Esophagus (tissue), 2 donors: ENCODE results near the gene FOXL2. TPM values are rescaled to one million over a fixed set of nuclear protein-coding genes. Genes with fewer than 3 reads are reported as not detected.

Experiments used
- H3K27ac ChIP-seq, 2 donors: one replicate each; pipeline ENCODE4 v1.5.1; 2013; ENCODE audit warnings: low read depth in 2 of 2, mild to moderate bottlenecking in 2 of 2, inconsistent platforms in 1 of 2, low read length in 1 of 2, moderate library complexity in 1 of 2
- H3K27me3 ChIP-seq, 2 donors: one replicate each; pipeline ENCODE4 v1.6.1; 2013; ENCODE audit warnings: low read length in 2 of 2, control low read depth in 1 of 2, mild to moderate bottlenecking in 1 of 2; ENCODE audit not compliant: insufficient read depth in 2 of 2, control insufficient read depth in 1 of 2
- H3K36me3 ChIP-seq, 2 donors: one replicate each; pipeline ENCODE4 v1.6.1; 2013; ENCODE audit warnings: low read length in 1 of 2; ENCODE audit not compliant: control insufficient read depth in 2 of 2, insufficient read depth in 2 of 2
- H3K4me1 ChIP-seq, 2 donors: one replicate each; pipeline ENCODE4 v1.6.1; 2013; ENCODE audit warnings: low read length in 1 of 2; ENCODE audit not compliant: control insufficient read depth in 2 of 2, insufficient read depth in 2 of 2
- H3K4me3 ChIP-seq, 2 donors: one replicate each; pipeline ENCODE4 v1.5.1; 2013; ENCODE audit warnings: low read length in 2 of 2, mild to moderate bottlenecking in 2 of 2, low read depth in 1 of 2, moderate library complexity in 1 of 2
- H3K9me3 ChIP-seq, 2 donors: one replicate each; pipeline ENCODE4 v1.6.1; 2013; ENCODE audit warnings: mild to moderate bottlenecking in 2 of 2, low read depth in 1 of 2, low read length in 1 of 2, moderate library complexity in 1 of 2; ENCODE audit not compliant: control insufficient read depth in 2 of 2, insufficient read depth in 1 of 2
- WGBS, 2 donors: extraction: QIAGEN DNeasy Blood & Tissue Kit; methylation state at CpG; one replicate each; pipeline ENCODE4 v1.1.7; 2013; 5-methylcytosine and 5-hydroxymethylcytosine counted together
- polyA plus RNA-seq, 2 donors: library from polyadenylated mRNA; stranded (reverse); fragments of 200-250 nt; gene quantifications; one replicate each; pipeline ENCODE4 v1.2.3, GENCODE V29; 2013
- donor health status: healthy with polysubstance abuse.
- donor health status: Bipolar disorder and iron deficiency.

The FOXL2 gene
- polyA plus RNA-seq, 2 donors = 0.04 TPM; not detected in 1

DNA sequence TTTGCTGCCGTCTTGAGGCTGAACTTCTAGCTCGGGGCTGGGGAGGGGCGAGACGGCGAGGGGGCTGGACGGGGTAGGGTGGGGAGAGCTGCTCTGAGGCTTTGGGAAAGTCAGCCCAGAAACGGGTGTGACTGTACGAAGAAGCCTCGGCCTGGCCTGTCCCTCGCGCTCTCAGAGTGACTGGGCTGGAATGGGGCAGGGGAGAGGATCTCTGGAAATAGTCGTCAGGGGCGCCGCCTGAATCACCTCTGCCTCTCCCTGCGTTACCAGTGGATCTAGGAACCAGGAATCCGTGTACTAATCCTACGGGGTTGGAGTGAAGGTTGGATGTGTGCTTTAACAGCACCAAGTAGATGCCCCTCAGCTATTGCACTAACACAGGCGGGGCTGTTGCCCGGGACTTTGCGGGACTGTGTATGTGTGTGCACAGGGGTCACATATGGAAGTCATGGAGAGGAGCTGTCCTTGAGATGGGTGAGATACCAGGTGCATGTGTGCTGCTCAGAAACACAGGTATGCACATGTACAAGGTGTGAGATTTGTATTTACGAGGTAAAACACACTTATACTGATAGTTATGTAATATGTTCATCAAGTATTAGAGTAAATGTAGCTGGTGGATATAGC lies 671 bp upstream of the FOXL2 start:
- peaks cover 14 to 24% of the 10 kb centered on the region in 2 donors for H3K4me1 ChIP-seq
- H3K4me3 ChIP-seq = peak overlapping the region in 1 of 2 donors; percentile 53
- no peak overlapping the region for H3K27ac ChIP-seq
- 31 to 33% methylated on average over 21 of the region's 21 CpGs for WGBS, 2 donors
- H3K36me3 ChIP-seq = no peaks in the 10 kb centered on the region
- no peaks in the 10 kb centered on the region for H3K9me3 ChIP-seq
- H3K27me3 ChIP-seq = peaks cover 2 to 48% of the 10 kb centered on the region in 2 donors

DNA sequence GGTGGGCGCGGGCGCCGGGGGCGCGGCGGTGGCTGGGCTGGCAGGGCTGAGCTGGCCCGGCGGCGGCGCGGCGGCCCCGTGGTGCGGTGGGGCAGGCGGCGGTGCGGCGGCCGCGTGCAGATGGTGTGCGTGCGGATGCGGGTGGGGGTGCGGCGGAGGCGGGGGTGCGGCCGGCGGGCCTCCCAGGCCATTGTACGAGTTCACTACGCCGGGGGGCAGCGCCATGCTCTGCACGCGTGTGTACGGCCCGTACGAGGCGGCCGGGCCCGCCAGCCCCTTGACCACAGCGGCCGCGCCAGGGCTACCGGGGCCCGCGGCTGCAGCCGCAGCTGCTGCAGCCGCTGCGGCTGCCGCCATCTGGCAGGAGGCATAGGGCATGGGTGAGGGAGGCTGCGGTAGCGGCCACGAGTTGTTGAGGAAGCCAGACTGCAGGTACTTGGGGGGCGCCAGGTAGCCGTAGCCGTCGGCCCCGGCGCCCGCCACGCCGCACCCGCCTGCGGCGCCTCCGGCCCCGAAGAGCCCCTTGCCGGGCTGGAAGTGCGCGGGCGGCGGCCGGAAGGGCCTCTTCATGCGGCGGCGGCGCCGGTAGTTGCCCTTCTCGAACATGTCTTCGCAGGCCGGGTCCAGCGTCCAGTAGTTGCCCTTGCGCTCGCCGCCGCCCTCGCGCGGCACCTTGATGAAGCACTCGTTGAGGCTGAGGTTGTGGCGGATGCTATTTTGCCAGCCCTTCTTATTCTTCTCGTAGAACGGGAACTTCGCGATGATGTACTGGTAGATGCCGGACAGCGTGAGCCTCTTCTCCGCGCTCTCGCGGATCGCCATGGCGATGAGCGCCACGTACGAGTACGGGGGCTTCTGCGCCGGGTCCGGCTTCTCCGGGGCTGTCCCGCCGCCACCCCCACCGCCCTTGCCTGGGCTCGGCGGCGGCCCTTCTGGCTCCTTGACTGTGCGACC lies 951 bp downstream of the FOXL2 start:
- H3K4me1 ChIP-seq = peaks cover 14 to 24% of the 10 kb centered on the region in 2 donors
- WGBS, 2 donors = 2% methylated on average over 103 to 120 of the region's 120 CpGs

DNA sequence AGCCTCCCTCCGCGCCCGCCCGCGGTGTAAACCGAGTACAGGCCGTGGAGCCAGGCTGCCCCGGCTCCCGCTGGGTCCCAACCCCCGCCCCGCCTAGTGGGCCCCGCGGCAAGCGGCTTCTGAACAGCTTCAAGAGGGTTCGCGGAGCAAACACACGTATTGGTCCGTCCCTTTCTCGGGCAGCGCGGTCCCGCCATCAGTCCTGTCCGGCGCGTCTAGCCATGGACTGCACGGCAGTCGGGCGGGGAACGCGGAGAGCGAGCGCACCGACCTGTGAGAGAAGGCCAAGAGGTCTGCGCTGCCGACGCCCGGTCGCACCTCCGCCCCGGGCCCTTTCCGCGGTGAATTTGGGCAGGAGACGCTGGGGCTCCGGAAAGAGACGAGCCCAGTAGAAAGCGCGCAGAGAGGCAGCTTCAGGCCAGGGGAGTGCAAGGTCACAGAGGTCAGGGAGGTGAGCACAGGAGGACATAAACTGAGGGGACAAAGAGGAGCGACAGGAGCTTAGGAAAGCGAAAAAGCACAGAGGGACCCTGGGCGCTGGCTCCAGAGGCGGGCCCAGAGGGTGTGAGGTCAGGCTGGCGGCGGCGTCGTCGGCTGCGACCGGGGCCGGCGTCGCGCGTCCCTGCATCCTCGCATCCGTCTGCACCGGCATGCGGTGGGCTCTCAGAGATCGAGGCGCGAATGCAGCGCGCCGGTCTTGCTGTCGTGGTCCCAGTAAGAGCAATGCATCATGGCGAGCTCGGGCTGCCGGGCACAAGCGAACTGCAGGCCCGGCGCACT lies 1.8 kb downstream of the FOXL2 start:
- Histone ChIP-seq H3K4me3 (peak overlapping the region; percentile 19 to 53), H3K4me1 (peaks cover 12 to 22% of the 10 kb centered on the region in 2 donors), H3K36me3 (no peaks in the 10 kb centered on the region), H3K27ac (no peak overlapping the region), H3K9me3 (no peaks in the 10 kb centered on the region), H3K27me3 (peaks cover 17 to 58% of the 10 kb centered on the region in 2 donors)
- 4 to 5% methylated on average over 78 to 80 of the region's 80 CpGs for WGBS, 2 donors

More for the DNA sequence above, 951 bp downstream of the FOXL2 start:
- Histone ChIP-seq H3K36me3 (no peaks in the 10 kb centered on the region), H3K9me3 (no peaks in the 10 kb centered on the region), H3K4me3 (peak overlapping the region; percentile 15 to 53), H3K27ac (no peak overlapping the region), H3K27me3 (peaks cover 15 to 53% of the 10 kb centered on the region in 2 donors)

DNA sequence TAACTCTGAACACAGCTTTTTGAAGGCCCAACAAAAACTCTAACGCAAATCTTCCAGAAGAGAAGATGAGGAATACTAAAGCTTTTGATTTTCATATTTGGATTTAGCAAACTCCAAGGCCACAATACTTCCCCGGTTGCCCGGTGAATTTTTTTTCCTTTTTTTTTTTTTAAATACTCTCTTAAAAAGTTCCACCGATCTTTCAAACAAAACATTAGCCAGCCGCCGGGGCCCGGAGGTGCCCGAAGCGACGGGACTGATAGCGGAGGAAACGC lies 2.3 kb downstream of the FOXL2 start:
- Histone ChIP-seq H3K27ac (no peak overlapping the region), H3K9me3 (no peaks in the 10 kb centered on the region), H3K4me1 (peaks cover 9 to 18% of the 10 kb centered on the region in 2 donors), H3K4me3 (peak overlapping the region in 1 of 2 donors; percentile 53), H3K36me3 (no peaks in the 10 kb centered on the region), H3K27me3 (peaks cover 17 to 60% of the 10 kb centered on the region in 2 donors)
- 10 to 14% methylated on average over 12 of the region's 12 CpGs for WGBS, 2 donors

DNA sequence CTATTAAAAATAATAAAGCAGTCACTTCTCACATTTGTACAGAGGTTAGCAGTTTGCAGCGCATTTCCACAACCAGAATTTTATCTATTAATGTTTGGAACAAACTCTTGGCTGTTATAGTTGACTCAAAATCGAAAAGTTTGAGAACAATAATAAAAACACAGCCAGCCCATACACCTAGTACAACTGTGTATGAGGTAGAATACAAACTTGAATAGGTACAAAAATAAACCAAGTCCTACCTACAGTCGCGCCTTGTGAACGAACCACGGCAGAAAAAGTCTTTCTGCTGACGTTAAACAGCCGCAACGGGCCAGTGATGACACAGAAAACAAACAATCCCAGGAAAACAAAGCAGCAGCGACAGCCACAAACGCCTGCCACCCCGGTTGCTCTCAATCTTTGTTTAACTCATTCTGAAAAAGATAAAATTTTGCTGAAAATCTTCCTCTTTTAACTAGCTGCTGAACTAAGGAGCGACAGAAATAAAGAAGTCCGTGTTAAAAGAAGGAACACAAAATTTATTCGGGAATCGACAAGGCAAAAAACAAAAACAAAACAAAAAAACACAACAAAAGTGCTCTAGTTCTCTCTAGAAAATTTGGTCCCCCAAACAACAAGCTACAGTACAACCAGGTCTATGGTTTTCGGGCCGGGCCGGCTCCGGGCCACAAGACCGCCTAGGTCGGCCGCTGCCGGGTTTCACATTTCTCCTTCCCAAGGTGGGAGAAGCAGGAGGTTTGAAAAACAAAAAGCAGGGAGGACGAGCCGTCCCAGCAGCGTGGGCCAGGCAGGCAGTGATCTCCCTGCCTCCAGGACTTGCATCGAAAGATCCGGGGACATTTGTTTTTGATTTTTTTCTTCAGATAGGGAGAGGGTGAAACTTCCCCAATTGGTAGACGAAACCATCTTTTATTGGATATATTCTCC lies 2.9 kb downstream of the FOXL2 start:
- no peak overlapping the region for H3K4me3 ChIP-seq
- 21 to 28% methylated on average over 30 of the region's 30 CpGs for WGBS, 2 donors
- peaks cover 17 to 61% of the 10 kb centered on the region in 2 donors for H3K27me3 ChIP-seq
- peaks cover 9 to 22% of the 10 kb centered on the region in 2 donors for H3K4me1 ChIP-seq
- H3K27ac ChIP-seq = no peak overlapping the region
- H3K9me3 ChIP-seq = no peaks in the 10 kb centered on the region
- no peaks in the 10 kb centered on the region for H3K36me3 ChIP-seq

DNA sequence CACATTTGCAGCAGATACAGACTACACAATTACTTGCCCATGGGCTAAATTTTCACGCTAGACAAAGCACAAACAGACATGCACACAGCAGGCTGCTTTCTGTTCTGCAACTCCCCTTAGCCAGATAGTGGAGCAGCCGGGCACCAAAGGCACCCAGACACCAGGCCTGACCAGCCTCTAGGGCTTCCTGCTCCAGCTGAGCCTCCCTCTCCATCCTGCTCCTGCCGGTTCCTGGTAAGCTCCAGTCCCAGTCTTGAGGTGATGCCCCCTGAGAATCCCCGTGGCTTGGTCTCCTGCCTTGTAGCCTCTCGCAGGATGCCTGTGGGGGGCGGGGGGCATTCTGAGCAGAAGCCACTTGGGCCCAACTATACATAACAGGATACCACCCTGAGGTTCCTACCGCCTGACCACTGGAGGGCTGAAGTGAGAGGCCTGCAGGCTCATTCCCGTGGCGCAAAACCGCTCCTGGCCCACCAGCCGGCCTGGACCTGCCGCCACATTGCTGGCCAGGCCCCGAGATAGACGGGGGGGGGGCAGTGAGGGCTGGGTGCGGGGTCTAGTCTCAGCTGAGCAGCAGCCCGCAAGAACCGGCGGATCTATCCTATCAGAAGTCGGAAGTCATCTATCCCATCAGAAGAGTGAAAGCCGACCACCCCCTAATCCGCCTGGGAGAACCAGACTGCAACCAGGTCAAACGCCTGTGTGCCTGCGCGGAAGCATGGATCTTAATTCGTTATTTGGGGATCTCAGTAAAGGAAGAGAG lies 3.9 kb downstream of the FOXL2 start:
- H3K36me3 ChIP-seq = no peaks in the 10 kb centered on the region
- no peak overlapping the region for H3K4me3 ChIP-seq
- H3K27me3 ChIP-seq = peaks cover 17 to 63% of the 10 kb centered on the region in 2 donors
- H3K4me1 ChIP-seq = peaks cover 10 to 22% of the 10 kb centered on the region in 2 donors
- H3K9me3 ChIP-seq = no peaks in the 10 kb centered on the region
- no peak overlapping the region for H3K27ac ChIP-seq
- WGBS, 2 donors = 25 to 37% methylated on average over 25 of the region's 25 CpGs

DNA sequence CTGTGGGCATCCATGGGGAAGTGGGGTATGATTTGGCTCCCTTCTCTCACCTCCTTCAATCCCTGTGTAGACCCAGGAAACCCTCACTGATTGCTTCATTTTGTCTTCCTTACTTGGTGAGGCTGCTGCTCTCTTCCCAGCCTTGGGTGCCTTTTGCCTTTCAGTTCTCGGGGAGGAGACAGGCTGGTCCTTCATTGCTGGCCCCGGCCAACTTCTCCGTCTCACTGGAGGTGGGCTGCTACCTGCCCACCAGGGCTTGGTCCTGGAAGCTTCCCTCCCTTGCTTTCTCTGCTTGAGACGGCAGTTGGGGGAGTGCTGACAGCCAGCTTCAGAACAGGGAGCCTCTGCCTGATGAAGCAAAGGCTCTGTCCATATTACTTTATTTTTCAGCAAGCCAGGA lies 4.7 kb downstream of the FOXL2 start:
- WGBS, 2 donors = 89 to 90% methylated on average over 4 of the region's 4 CpGs
- H3K27me3 ChIP-seq = peaks cover 20 to 67% of the 10 kb centered on the region in 2 donors
- H3K4me1 ChIP-seq = peaks cover 15 to 25% of the 10 kb centered on the region in 2 donors
- peaks cover 0 to 3% of the 10 kb centered on the region in 2 donors for H3K9me3 ChIP-seq
- no peak overlapping the region for H3K27ac ChIP-seq
- no peaks in the 10 kb centered on the region for H3K36me3 ChIP-seq
- no peak overlapping the region for H3K4me3 ChIP-seq

DNA sequence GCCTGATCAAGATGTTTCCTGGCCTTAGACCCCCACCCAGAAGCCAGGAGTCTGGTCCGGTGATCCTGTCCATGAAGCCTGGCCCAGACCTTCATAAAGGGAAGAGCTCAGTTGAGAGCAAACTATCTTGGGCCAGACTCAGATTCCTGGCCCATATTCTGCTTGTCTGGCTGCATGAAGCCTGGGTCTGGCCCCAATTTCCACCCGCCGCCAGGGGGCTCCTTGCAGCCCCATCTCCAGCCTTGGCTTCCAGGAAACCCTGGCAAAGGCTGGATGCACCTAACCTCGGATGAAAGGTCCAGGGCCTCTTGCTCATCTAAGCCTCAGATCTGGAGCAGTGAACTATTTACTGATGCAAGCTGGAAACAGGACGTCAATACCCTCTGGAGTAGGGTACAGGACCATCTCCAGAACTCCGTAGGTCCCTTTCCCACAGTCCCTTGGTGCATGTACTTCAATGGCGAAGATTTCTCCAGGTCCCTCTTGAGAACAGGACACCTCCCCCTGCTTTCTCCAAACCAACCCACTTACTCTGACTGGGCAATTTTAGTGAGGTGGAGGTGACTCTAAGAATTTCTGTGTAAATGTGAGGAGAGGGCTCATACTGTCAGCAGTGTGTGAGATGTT lies 5.6 kb downstream of the FOXL2 start:
- Histone ChIP-seq H3K27ac (no peak overlapping the region), H3K27me3 (peaks cover 24 to 67% of the 10 kb centered on the region in 2 donors), H3K4me1 (peaks cover 24 to 29% of the 10 kb centered on the region in 2 donors), H3K9me3 (peaks cover 0 to 3% of the 10 kb centered on the region in 2 donors), H3K36me3 (no peaks in the 10 kb centered on the region), H3K4me3 (no peak overlapping the region)
- WGBS, 2 donors = 62 to 65% methylated on average over 7 of the region's 7 CpGs
